ENCODE measurements around the gene MICB.

DNA sequence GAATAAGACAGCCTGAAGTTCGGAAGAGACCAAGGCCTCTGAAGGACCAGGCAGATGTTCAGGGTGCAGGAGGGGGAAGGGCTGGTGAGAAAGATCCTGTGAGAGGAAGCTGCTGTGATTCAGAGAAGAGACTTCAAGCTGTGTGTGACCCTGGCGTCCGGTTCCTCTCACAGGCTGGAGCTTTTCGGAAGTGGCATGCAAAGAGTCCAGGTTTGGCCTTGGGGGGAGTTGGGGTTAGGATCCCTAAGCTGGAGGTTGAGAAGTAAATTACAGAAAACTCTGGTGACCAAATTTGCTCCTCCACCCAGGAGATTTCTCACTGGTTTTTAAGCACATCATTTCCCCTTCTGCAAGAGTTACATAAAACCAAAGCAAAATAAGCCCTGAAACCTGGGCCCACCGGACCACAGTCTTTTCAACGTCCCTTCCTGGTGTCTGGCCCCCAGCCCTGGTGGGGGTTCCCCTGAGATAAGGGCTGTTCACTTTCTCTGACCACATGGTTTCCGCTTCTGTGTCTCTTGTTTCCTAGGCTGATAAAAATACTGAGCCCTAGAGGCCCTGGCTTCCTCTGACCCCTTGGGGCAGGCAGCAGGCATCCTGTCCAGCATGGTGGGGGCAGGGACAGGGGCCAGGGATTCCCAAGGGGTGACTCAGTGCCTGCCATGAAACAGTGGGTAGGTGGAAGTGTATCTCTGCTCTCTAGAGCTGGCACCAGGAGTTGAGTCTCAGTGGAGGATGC lies 62.2 kb downstream of the MICB start:
- TF ChIP-seq POLR2A (IDR thresholded peaks at IDR 0.05; ENCODE audit: low read length) (no peak), GATA1 (IDR thresholded peaks at IDR 0.05; ENCODE audit: low read depth, low read length) (no peak)
